Activated effector memory CD4-positive, alpha-beta T cell treated with anti-CD3 and anti-CD28 coated beads, Interleukin-2, amount 50 U/mL, for 16 hours (primary cell): ENCODE data around the gene DDX10.

ENCODE experiments used
- DNase-seq: peaks from one replicate; pipeline ENCODE4 v3.0.0-alpha.2; 2020

DDX10 gene

DNA sequence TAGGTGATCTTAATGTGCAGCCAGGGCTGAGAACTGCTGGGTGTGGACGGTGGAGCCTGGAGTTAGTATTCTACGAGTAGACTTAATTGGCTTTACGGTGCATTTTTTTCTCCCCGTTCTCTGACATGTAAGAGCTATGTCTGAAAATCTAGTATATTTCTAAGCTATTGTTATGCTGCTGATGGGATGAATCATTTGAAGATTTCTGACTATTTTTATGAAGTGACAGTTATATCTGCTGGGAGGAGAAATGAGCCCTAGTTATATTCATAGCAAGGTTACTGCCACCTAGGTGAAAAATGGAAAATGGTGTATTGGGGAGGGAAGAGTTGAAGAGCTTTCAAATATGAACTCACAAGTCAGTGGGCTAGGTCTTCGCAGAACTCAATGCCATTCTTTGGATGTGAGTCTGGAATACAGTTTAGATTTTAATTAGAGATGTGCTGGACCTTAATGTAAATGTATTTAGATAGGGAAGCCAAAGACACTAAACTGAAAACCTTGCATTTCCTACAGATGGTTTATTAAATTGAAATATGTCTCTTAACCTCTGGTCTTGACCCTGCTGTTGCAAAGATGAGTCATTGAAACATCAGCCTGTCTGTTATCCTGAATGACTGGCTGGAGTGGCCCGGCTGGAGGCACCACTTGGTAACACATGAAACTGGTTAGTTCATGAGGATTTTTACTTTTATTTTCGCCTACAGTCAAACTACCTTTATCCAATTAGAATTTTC is 293.7 kb downstream of the DDX10 start:
- DNase-seq: no peak

DNA sequence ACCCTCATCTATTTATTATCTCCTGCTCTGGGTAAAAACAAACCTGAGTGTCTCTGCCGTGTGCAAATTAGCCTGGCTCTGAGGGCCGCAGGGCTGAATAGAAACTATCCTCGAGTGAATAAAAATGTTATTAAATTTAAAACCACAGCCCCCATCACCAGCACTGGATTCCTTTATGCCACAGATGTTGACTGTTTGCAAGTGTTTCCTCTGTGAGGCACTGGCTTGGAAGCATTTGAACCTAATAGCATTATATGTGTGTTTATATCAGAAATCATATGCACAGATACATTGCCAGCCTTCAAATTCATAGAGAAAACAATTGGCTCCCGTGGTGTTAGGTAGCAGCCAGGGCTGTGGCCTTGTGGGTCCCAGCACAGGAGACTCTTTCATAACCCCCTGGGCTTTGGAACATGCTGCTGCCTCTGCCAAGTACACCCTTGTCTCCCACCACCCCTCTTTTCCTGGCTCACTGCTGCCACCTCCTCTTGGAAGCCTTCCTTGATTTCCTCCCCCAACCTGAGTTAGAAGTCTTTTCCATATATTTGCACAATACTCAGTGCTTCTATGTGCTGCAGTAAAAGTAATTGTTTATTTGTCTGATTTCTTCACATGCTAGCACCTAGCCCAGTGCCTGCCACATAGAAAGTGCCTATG is 294.4 kb downstream of the DDX10 start:
- DNase-seq: no peak

- DNase-seq: no peak
Observed at GRCh38 chr11:108959874-108960273, 295.0 kb downstream of the DDX10 start.

- no peak for DNase-seq
Observed at GRCh38 chr11:108960501-108960900, 295.6 kb downstream of the DDX10 start.

DNA sequence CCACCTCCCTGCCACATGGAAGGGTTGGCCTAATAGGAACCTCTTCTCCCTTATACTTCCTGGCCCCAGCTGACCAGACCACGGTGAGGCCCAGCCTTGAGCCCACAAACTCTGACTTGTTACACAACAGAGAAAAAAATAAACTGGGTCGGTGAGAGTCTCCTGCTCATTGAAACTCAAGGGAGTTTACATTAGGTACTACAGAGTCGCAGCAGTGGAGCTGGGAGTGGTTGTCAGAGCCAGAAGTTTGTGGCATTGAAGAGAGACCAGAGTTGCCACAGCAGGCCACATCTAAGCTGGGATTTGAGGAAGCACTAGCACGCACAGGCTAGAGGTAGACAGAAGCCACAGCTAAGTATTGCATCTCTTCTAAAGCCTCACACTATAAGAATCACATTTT is 296.2 kb downstream of the DDX10 start:
- DNase-seq: no peak

DNA sequence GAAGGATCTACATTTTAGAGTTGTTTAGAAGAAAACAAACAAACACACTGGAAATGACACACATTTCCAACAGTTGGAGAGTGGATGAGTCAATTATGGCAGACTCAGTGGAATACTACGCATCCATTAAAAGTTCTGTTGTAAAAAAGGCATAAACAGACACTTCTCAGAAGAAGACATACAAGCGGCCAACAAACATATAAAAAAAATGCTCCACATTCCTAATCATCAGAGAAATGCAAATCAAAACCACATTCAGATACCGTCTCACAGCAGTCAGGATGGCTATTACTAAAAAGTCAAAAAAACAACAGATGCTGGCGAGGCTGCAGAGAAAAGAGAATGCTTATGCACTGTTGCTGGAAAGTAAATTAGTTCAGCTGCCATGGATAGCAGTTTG is 298.2 kb downstream of the DDX10 start:
- DNase-seq: no peak

DNA sequence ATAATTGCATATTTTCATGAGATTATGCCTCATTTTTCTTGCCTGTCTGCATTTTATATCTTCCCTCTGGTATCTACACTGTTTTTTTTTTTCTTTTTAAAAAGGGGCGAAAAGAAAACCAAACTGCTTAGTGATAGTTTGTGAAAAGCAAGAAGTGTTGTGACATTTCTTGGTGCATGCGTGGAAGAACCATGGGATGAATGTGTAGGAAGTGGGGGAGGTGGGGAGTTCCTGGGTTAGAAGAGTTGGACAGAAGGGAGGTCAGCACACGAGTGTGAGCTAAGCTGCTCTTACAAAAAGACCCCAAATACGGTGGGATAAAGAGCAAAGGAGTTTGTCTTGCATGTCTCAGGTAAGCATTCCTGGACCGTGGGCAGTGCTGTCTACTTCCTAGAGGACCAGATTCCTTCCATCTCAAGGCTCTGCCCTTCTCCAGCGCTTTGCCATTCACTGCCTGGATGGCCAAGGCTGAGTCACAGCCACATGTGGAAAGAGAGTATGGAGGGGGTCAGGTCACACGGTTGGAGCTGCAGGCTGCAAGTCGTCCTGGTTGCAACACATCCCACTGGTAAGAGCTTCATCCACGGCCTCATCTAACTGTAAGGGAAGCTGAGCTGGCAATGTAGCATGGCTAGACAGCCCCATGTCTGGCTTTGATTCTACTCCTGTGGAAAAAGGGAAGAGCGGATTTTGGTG is 300.6 kb downstream of the DDX10 start:
- DNase-seq: no peak

- no peak for DNase-seq
Observed at GRCh38 chr11:108966206-108966605, 301.3 kb downstream of the DDX10 start.

DNA sequence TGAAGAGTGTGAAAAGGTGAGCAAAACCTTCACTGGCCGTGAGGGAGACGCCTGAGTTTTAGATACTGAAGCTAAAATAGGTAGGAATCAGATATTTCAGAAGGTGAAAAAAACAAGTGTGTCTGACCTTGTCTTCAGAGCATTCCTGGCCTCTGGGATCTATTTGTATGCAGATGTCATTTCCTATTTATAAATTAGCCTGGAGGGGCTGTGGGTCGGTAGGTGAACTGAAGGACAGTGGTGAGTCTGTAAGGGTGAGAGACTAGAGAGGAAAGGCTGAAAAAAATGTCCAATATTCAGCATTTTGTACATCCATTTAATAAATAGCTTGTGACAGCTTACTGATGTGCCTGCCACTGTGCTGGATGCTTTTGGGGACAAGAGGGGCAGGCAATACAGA is 302.1 kb downstream of the DDX10 start:
- no peak for DNase-seq

GRCh38 chr11:108967571-108967970 is 302.7 kb downstream of the DDX10 start:
- no peak for DNase-seq

DNA sequence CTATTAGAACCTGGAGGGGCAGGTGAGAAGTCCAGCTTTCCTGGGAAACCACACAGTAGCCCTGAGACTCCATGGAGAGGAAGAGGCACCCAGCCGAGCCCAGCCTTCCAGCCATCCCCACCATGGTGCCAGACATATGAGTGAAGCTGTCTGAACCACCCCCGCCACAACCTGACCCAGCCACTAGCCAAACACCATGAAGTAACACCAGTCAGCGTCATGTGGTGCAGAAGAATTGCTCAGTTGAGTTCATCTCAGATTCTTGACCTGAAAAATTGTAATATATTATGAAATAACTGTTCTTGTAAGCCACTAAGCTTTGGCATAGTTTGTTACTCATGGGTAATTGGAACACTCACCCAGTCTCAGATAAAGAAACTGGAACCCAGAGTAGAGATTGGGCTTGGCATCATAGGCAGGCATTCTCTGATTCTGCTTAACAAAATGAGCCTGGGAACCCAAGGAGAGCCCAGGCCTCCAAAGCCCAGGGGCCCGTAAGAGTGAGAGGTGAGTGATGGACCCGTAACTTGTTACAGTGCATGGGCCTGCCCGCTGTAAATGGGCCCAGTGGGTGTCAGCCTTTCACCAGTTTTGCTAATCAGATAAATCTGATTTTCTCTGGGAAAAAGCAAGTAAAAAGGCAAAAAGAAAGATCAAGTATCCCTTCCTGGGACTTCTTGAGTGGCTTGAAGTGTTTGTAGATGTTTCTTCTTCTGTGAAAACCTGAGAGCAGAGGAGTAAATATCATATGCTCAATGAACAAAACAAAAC is 305.5 kb downstream of the DDX10 start:
- DNase-seq: no peak

DNA sequence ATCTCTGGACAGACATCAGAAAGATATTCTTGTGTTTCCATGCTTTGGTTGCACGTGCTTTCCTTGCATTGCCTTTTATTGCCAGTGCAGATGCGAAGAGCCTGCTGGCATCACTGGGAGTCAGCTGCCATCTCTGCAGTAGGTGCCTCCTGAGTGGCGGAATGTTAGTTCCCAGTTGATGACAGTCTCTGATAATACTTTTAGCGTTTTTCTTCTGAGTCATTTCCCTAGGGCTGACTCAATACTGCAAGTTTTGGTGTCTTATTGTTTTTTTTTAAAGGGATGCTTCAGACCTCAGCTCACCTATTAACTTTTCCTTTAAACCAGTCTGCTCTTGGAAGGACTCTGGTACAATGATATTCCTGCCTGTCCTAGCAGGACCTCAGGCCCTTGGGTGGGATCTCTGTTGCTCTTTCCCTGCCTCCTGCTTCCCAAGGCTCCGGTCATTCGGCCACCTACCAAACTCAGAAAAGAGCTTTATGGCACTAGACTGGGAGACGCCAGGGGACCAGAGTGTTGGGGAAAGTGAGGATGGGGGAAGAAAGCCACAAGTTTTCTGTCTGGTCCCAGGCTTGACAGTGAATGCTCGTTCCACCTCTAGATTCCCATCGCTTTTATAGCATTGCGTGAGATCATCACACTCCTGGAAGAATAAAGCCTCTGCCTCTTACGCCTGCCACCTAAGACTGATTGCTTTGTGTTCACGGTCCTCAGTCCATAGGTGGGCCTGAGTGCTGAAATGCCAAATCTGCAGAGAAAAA is 308.7 kb downstream of the DDX10 start:
- DNase-seq: no peak

- DNase-seq: no peak
Observed at GRCh38 chr11:108975026-108975425, 310.2 kb downstream of the DDX10 start.

- DNase-seq: no peak
Observed at GRCh38 chr11:108975641-108976071, 310.8 kb downstream of the DDX10 start.

- no peak for DNase-seq
Observed at GRCh38 chr11:108983636-108984420, 319.0 kb downstream of the DDX10 start.

- no peak for DNase-seq
Observed at GRCh38 chr11:108984523-108984922, 319.7 kb downstream of the DDX10 start.

- DNase-seq: no peak
Observed at GRCh38 chr11:108985236-108985944, 320.5 kb downstream of the DDX10 start.

GRCh38 chr11:108985945-108986279 is 321.0 kb downstream of the DDX10 start:
- no peak for DNase-seq
